Duodenal mucosa (tissue), 2 donors: ENCODE measurements around the gene C1QTNF1.
A peak's percentile ranks its signal among the peaks of the same experiment; 100 is the strongest.

ENCODE experiments used
- H3K27ac ChIP-seq: one replicate; pipeline ENCODE4 v1.7.0; 2013; ENCODE audit warnings: low read depth, low read length
- H3K27me3 ChIP-seq, 2 donors: one replicate each; pipeline ENCODE4 v1.7.0; 2013; ENCODE audit warnings: low read length in 2 of 2, control low read depth in 1 of 2; ENCODE audit not compliant: insufficient read depth in 2 of 2, control insufficient read depth in 1 of 2
- H3K36me3 ChIP-seq, 2 donors: one replicate each; pipeline ENCODE4 v1.7.0; 2013; ENCODE audit warnings: low read length in 2 of 2, control low read depth in 1 of 2; ENCODE audit not compliant: insufficient read depth in 2 of 2, control insufficient read depth in 1 of 2
- H3K4me1 ChIP-seq, 2 donors: one replicate each; pipeline ENCODE4 v1.7.0; 2013; ENCODE audit warnings: low read length in 2 of 2, control low read depth in 1 of 2; ENCODE audit not compliant: insufficient read depth in 2 of 2, control insufficient read depth in 1 of 2
- H3K4me3 ChIP-seq, 2 donors: one replicate each; pipeline ENCODE4 v1.7.0; 2013; ENCODE audit warnings: low read length in 2 of 2, low read depth in 1 of 2
- H3K9ac ChIP-seq, 2 donors: one replicate each; pipeline ENCODE4 v1.7.0; 2013; ENCODE audit warnings: low read length in 2 of 2, low read depth in 1 of 2
- H3K9me3 ChIP-seq, 2 donors: one replicate each; pipeline ENCODE4 v1.7.0; 2013; ENCODE audit warnings: low read length in 2 of 2, control low read depth in 1 of 2; ENCODE audit not compliant: control insufficient read depth in 1 of 2

The C1QTNF1 gene

GRCh38 chr17:78981010-78981888 is 42.7 kb upstream of the C1QTNF1 start:
- no peaks in the 10 kb centered on the region for H3K9me3 ChIP-seq
- H3K4me3 ChIP-seq, result no peak overlapping the region
- H3K27ac ChIP-seq, result no peak overlapping the region
- H3K4me1 ChIP-seq, result peaks cover 34 to 43% of the 10 kb centered on the region in 2 donors
- H3K9ac ChIP-seq, result no peak overlapping the region
- H3K36me3 ChIP-seq, result no peaks in the 10 kb centered on the region
- no peaks in the 10 kb centered on the region for H3K27me3 ChIP-seq

- Histone ChIP-seq H3K9ac (no peak overlapping the region), H3K4me3 (no peak overlapping the region), H3K9me3 (no peaks in the 10 kb centered on the region), H3K27me3 (no peaks in the 10 kb centered on the region), H3K27ac (no peak overlapping the region), H3K4me1 (peaks cover 16 to 28% of the 10 kb centered on the region in 2 donors), H3K36me3 (peaks cover 4 to 5% of the 10 kb centered on the region in 2 donors)
Observed at GRCh38 chr17:78985395-78985794, 38.6 kb upstream of the C1QTNF1 start.

- no peaks in the 10 kb centered on the region for H3K27me3 ChIP-seq
- H3K4me1 ChIP-seq, result peaks cover 16 to 25% of the 10 kb centered on the region in 2 donors
- H3K27ac ChIP-seq, result peak overlapping the region; percentile 70
- no peaks in the 10 kb centered on the region for H3K9me3 ChIP-seq
- peak overlapping the region; percentile 7 to 56 for H3K9ac ChIP-seq
- H3K36me3 ChIP-seq, result peaks cover 9 to 12% of the 10 kb centered on the region in 2 donors
- H3K4me3 ChIP-seq, result peak overlapping the region; percentile 50 to 61
Observed at GRCh38 chr17:78986048-78986648, 37.8 kb upstream of the C1QTNF1 start.

GRCh38 chr17:78986649-78987328 is 37.2 kb upstream of the C1QTNF1 start:
- H3K36me3 ChIP-seq, result peaks cover 13 to 18% of the 10 kb centered on the region in 2 donors
- H3K9ac ChIP-seq, result peak overlapping the region; percentile 7 to 56
- no peaks in the 10 kb centered on the region for H3K27me3 ChIP-seq
- peak overlapping the region; percentile 70 for H3K27ac ChIP-seq
- no peaks in the 10 kb centered on the region for H3K9me3 ChIP-seq
- H3K4me3 ChIP-seq, result peak overlapping the region; percentile 50 to 61
- H3K4me1 ChIP-seq, result peaks cover 16 to 25% of the 10 kb centered on the region in 2 donors

GRCh38 chr17:78988152-78988551 is 35.8 kb upstream of the C1QTNF1 start:
- Histone ChIP-seq H3K9ac (no peak overlapping the region), H3K4me1 (peaks cover 20 to 35% of the 10 kb centered on the region in 2 donors), H3K9me3 (no peaks in the 10 kb centered on the region), H3K4me3 (no peak overlapping the region), H3K27me3 (no peaks in the 10 kb centered on the region), H3K36me3 (peaks cover 15 to 26% of the 10 kb centered on the region in 2 donors), H3K27ac (no peak overlapping the region)

GRCh38 chr17:78990349-78991016 is 33.5 kb upstream of the C1QTNF1 start:
- H3K9me3 ChIP-seq, result no peaks in the 10 kb centered on the region
- no peak overlapping the region for H3K9ac ChIP-seq
- no peak overlapping the region for H3K4me3 ChIP-seq
- peaks cover 21 to 47% of the 10 kb centered on the region in 2 donors for H3K36me3 ChIP-seq
- peaks cover 35 to 55% of the 10 kb centered on the region in 2 donors for H3K4me1 ChIP-seq
- H3K27me3 ChIP-seq, result no peaks in the 10 kb centered on the region
- no peak overlapping the region for H3K27ac ChIP-seq

GRCh38 chr17:78991017-78991738 is 32.8 kb upstream of the C1QTNF1 start:
- Histone ChIP-seq H3K4me3 (no peak overlapping the region), H3K9me3 (no peaks in the 10 kb centered on the region), H3K4me1 (peaks cover 36 to 57% of the 10 kb centered on the region in 2 donors), H3K27me3 (no peaks in the 10 kb centered on the region), H3K27ac (no peak overlapping the region), H3K9ac (no peak overlapping the region), H3K36me3 (peaks cover 21 to 53% of the 10 kb centered on the region in 2 donors)

GRCh38 chr17:78991906-78992532 is 31.9 kb upstream of the C1QTNF1 start:
- Histone ChIP-seq H3K27ac (no peak overlapping the region), H3K4me1 (peaks cover 36 to 57% of the 10 kb centered on the region in 2 donors), H3K4me3 (no peak overlapping the region), H3K9me3 (no peaks in the 10 kb centered on the region), H3K27me3 (no peaks in the 10 kb centered on the region), H3K36me3 (peaks cover 21 to 61% of the 10 kb centered on the region in 2 donors), H3K9ac (no peak overlapping the region)
